GM20431 (cell line): ENCODE results near the gene CEP57L1.
"Not testable (repeated sequence)": the region's sequence is repeated elsewhere in the genome, so short reads cannot be mapped to it uniquely, and the experiment has no call there.

Experiments used
- in situ Hi-C: fragments of 300-500 bp; cut with MseI, MboI; formaldehyde crosslinking; loops from one replicate; pipeline ENCODE4 v1.15.0; 2020; ENCODE audit warnings: low sequenced_read_pairs; ENCODE audit not compliant: unreplicated experiment

Gene CEP57L1

DNA sequence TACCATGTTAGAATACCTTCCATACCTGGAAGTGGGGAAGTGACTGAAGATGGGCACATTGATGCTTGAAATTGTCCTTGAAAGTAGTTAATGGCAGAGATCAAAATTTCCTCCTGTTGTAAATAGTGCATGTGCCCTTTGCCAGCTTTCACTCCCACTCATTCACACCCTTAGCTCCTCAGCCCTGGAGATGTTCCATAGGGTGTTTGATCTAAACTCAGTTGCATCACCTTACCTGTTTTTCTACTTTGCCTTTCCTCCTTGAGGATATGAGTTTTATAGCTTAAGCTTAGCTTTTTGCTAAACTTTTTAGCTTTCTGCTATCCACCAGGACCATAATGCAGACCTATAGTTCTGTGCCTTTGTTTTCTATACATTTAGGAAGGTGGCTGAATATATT lies 69.0 kb downstream of the CEP57L1 start:
- in situ Hi-C loops, result no loop called here

DNA sequence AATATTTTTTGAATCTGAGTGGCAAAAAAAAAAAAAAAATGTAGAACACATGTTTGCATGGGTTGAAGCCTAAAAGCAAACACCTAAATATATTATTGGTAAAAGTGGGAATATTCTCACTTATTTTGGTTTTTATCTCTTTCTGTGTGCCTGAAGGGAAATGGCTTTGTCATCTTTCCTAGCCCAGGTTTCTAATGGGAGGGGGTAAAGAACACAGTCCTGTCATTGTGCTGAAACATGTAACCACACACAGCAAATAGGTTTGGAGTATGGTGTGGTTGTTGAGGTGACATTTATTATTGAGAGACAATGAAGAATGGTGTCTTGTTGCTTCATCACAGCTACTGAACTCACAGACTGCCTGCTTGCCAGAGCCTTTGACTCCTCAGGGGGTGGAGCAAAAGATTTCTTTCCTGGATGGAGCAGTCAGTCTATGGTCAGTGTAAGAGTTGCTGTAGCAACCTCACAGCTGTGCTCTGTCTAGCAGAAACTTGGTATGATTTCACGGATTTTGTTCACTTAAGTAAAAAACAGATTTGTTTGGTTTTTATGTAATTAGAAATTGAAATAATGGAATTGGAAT lies 70.2 kb downstream of the CEP57L1 start:
- in situ Hi-C loops, result no loop called here

DNA sequence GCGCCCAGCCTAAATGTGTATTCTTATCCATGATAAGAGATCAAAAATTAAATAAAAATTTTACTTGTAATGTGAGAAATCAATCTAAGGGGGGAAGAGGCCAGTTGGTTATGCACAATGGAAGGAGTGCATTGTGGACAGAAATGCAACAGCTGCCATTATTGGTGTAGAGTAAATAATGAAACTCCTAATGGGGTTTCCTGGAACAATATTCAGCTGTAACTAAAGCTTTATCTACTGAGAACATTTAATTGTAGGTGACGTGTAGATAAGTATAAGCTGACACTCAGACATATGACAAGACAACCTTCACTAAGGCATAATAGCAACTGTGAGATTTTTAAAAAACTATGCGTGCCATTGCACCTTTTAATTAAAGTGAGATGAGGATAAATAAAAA lies 71.4 kb downstream of the CEP57L1 start:
- in situ Hi-C loops, result no loop called here

DNA sequence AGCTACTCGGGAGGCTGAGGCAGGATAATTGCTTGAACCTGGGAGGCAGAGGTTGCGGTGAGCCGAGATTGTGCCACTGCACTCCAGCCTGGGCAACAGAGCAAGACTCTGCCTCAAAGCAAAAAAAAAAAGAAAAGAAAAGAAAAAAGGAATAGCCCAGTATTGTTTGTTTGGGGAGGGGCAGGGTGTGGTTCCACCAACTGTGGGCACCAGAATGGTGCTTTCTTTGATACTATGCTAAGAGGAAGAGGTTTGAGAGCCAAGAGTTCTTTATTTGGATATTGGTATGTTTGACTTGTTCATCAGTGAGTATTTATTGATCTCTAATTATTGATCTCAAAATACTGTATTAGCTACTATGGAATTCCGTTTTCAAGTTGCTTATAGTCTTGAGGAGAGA lies 72.3 kb downstream of the CEP57L1 start:
- in situ Hi-C loops, result no loop called here

- in situ Hi-C loops, result no loop called here
Measured at GRCh38 chr6:109170333-109170732, 75.0 kb downstream of the CEP57L1 start.

- in situ Hi-C loops, result no loop called here
Measured at GRCh38 chr6:109172101-109172746, 76.9 kb downstream of the CEP57L1 start.

- in situ Hi-C loops, result no loop called here
Measured at GRCh38 chr6:109174916-109175315, 79.6 kb downstream of the CEP57L1 start.

GRCh38 chr6:109178921-109179320 lies 83.6 kb downstream of the CEP57L1 start:
- in situ Hi-C loops, result no loop called here

DNA sequence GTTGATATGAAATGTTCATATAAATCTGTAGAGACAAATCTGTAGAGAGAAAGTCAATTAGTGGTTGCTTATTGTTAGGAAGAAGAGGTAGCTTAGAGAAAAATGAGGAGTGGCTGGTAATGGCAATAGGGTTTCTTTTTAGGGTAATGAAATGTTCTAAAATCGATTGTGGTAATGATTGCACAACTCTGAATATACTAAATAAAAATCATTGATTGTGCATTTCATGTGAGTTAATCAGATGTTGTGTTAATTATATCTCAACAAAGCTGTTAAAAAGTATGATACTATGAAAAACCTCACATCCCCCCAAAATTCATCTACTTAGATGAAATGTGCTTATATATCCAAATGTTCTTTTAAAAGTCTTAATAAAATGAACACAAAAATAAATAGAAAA lies 84.2 kb downstream of the CEP57L1 start:
- in situ Hi-C loops, result no loop called here

GRCh38 chr6:109182578-109182977 lies 87.3 kb downstream of the CEP57L1 start:
- in situ Hi-C loops, result loop anchor here (10.0 kb wide), 1 partner anchor 202 kb away; the partner anchor contains the start of gene CD164

DNA sequence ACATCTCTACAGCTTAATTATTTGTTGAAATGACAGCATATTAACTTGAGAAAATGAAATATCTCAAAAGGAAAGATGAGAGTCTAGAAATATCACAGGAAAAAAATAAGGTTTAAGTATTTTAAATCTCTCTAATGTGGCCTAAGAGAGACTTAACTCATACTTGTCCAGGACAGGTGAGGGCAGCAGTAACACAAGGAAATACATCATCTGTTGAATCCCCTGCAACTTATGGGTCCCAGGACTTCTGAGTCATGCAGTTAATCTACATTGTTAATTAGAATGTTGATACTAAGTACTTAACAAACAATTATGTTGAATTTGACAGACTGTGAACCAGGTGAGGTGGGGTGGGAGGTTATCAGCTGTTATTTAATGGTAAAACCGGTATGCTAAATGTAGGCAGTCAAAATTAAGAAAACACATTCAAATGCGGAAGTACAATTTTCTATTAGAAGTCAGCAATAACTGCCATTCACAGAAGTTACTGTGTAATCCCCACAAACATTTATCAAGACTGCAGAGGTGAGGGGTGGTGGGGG lies 87.9 kb downstream of the CEP57L1 start:
- in situ Hi-C loops, result loop anchor here (10.0 kb wide), 1 partner anchor 202 kb away; the partner anchor contains the start of gene CD164

DNA sequence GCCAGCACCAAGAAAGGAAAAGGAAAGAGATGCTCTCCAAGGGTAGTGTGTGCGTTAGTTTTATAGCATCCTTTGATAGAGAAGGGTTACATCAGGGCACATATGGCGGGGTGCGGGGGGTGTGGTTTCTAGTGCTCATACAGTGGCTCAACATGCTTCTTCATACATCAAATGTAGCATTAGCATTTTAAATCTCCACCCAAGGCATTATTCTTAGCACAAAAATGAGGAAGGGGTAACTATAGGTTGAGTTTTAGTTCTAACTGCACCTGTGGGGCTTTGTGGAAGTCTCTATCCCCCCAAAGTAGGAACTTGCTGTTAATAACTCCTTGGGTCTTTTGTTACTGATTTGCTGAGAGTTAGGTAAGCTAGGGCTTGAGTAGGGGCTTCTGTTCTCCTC lies 89.3 kb downstream of the CEP57L1 start:
- in situ Hi-C loops, result loop anchor here (10.0 kb wide), 1 partner anchor 200 kb away; the partner anchor contains the start of gene CD164

GRCh38 chr6:109186012-109186411 lies 90.7 kb downstream of the CEP57L1 start:
- in situ Hi-C loops, result loop anchor here (10.0 kb wide), 1 partner anchor 199 kb away; the partner anchor contains the start of gene CD164

GRCh38 chr6:109187399-109188114 lies 92.2 kb downstream of the CEP57L1 start:
- in situ Hi-C loops, result loop anchor here (10.0 kb wide), 1 partner anchor 197 kb away; the partner anchor contains the start of gene CD164

- in situ Hi-C loops, result loop anchor here (10.0 kb wide), 1 partner anchor 197 kb away; the partner anchor contains the start of gene CD164
Measured at GRCh38 chr6:109188115-109188411, 92.8 kb downstream of the CEP57L1 start.

DNA sequence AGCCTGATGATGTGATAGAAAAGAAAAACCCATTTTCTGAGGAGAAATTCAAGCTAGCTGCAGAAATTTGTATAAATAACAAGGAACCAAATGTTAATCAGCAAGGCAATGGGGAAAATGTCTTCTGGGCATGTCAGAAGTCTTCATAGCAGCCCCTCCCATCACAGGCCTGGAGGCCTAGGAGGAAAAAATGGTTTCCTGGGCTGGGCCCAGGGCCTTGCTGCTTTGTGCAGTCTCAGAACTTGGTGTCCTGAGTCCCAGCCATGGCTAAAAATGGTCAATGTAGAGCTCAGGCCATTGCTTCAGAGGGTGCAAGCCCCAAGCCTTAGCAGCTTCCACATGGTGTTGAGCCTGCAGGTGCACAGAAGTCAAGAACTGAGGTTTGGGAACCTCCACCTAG lies 96.1 kb downstream of the CEP57L1 start:
- in situ Hi-C loops, result not testable (repeated sequence)

GRCh38 chr6:109192865-109193264 lies 97.6 kb downstream of the CEP57L1 start:
- in situ Hi-C loops, result no loop called here

DNA sequence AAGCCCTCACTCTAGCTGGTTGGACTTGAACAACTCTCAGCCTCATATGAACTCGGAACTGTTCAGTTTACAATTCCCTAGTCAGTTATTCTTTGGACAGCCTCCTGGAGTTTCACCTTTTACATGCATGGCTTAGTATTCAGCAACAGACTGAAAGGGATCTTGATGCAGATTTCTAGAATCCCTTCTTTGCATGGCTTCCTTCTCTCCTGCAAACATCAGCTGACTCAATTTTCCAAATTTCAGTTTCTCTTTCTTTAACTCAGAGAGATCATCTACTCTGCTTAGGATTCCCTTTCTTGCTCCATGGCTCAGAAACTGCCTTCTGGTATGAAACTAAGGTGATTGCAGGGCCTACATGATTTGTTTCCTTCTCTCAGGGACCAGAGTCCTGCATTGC lies 99.6 kb downstream of the CEP57L1 start:
- in situ Hi-C loops, result no loop called here

DNA sequence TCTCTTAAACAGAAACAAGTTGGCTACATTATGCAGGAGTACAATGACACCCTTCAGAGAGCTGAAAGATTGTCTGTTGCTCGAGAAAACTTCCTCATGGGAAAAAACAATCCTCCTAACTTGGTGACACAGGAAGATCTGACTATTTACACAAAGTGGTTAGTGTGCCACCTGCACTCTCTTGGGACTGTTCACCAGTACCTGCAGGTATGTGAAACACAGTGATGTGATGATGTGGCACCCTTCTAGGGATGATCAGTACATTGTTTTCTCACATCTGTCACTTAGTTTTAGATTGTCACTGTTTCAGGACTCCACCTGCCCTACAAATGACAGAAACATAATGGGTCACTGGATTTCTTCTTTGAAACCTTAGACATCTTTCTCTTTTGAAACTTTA lies 101.8 kb downstream of the CEP57L1 start:
- in situ Hi-C loops, result no loop called here

DNA sequence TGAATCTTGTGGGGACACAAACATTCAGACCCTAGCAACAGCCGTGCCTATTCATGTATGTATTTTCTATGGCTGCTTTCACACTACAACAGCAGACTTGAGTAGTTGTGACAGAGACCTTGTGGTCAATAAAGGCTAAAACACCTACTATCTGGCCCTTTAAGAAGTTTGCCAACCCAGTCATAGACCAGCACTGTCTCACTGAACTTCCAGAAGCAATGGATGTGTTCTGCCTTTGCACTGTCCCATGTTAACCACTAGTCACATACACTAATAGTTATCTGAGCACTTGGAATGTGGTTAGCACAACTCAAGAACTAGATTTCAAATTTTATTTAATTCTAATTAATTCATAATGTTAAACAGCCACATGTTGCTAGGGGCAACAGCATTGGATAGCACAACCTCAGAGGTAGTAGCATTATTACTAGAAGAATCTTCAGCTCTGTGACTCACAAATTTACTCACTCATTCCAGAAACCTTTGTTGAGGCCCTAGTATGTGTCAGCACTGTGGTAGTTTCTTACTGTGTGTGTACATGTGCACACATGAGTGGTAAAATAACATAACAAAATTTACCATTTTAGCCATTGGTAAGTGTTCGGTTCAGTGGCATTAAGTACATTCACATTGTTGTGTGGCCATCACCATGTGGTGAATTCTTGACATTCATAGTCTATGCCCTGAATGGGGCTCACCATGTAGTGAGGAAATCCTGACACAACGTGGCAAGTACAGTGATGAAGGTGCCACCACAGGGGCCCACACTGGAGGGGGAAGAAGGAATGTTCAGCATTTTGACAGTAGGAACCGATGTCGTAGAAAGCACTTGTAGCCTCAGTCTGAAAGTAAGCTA lies 107.3 kb downstream of the CEP57L1 start:
- in situ Hi-C loops, result no loop called here
